SIG-M5 (cell line): ENCODE data around the gene CC2D2A.

ENCODE experiments used
- DNase-seq: peaks from one replicate; lab custom pipeline; 2025; lab: John Stamatoyannopoulos, UW

CC2D2A gene

GRCh38 chr4:15469402-15470127 is at the start of gene CC2D2A:
CC2D2A (plus strand) TSS chr4:15469882; CDS start chr4:15475933, 6,051 bp downstream.
- no peak for DNase-seq

- DNase-seq, result no peak
Measured at GRCh38 chr4:15420642-15421041, 49.0 kb upstream of the CC2D2A start.

GRCh38 chr4:15423285-15423711 is 46.4 kb upstream of the CC2D2A start:
- no peak for DNase-seq

- no peak for DNase-seq
Measured at GRCh38 chr4:15425520-15425919, 44.2 kb upstream of the CC2D2A start.

- DNase-seq, result no peak
Measured at GRCh38 chr4:15427161-15427560, 42.5 kb upstream of the CC2D2A start.

- DNase-seq, result no peak
Measured at GRCh38 chr4:15427701-15428100, 42.0 kb upstream of the CC2D2A start, which contains the start of gene C1QTNF7. C1QTNF7 (plus strand) TSS chr4:15428033; CDS start chr4:15435744, 7,711 bp downstream.

GRCh38 chr4:15428611-15429010 is 41.1 kb upstream of the CC2D2A start:
- DNase-seq, result no peak

GRCh38 chr4:15434091-15434490 is 35.6 kb upstream of the CC2D2A start:
- DNase-seq, result no peak

- no peak for DNase-seq
Measured at GRCh38 chr4:15434676-15435075, 35.0 kb upstream of the CC2D2A start.

- DNase-seq, result no peak
Measured at GRCh38 chr4:15436513-15436912, 33.2 kb upstream of the CC2D2A start.

- no peak for DNase-seq
Measured at GRCh38 chr4:15438939-15439524, 30.6 kb upstream of the CC2D2A start.

- no peak for DNase-seq
Measured at GRCh38 chr4:15443371-15444160, 26.1 kb upstream of the CC2D2A start.

- no peak for DNase-seq
Measured at GRCh38 chr4:15444276-15444675, 25.4 kb upstream of the CC2D2A start.

GRCh38 chr4:15444879-15445547 is 24.7 kb upstream of the CC2D2A start:
- DNase-seq, result no peak

GRCh38 chr4:15451181-15451865 is 18.4 kb upstream of the CC2D2A start:
- DNase-seq, result no peak

GRCh38 chr4:15451866-15452765 is 17.6 kb upstream of the CC2D2A start:
- no peak for DNase-seq

GRCh38 chr4:15455290-15455689 is 14.4 kb upstream of the CC2D2A start:
- no peak for DNase-seq

- DNase-seq, result no peak
Measured at GRCh38 chr4:15457406-15458201, 12.1 kb upstream of the CC2D2A start.

- DNase-seq, result no peak
Measured at GRCh38 chr4:15458616-15459015, 11.1 kb upstream of the CC2D2A start.

- no peak for DNase-seq
Measured at GRCh38 chr4:15459706-15460105, 10.0 kb upstream of the CC2D2A start.
